Spleen (tissue), 7 donors: ENCODE results near the gene LRP2.

Experiments used
- POLR2AphosphoS5 ChIP-seq, 3 donors: sonication (generic); formaldehyde crosslinking; IDR thresholded peaks; one replicate each; pipeline ENCODE4 v1.5.1; 2017; ENCODE audit warnings: antibody characterized with exemption in 3 of 3
- TF ChIP-seq, protein P1 (sequence below), 11 experiments: fragments of 200-600 bp in 7 of 11; fragments of 450-650 bp in 4 of 11; sonication (generic) in 4 of 11; IDR thresholded peaks in 8 of 11; conservative IDR thresholded peaks in 3 of 11; 1 replicate in 7 of 11; 2 replicates in 4 of 11; pipeline versions ENCODE4 v1.4.0 to v1.8.0; 2016 to 2021; ENCODE audit warnings: antibody characterized with exemption in 11 of 11, inconsistent platforms in 4 of 11, mild to moderate bottlenecking in 1 of 11
- donor health status: DM: no; HTN: no; CAD: no; lungs with moderate emphysema.
- donor health status: DM: no; HTN: no; CAD: no.
- donor health status: DM: no; HTN: no; CAD: no.

DNA sequence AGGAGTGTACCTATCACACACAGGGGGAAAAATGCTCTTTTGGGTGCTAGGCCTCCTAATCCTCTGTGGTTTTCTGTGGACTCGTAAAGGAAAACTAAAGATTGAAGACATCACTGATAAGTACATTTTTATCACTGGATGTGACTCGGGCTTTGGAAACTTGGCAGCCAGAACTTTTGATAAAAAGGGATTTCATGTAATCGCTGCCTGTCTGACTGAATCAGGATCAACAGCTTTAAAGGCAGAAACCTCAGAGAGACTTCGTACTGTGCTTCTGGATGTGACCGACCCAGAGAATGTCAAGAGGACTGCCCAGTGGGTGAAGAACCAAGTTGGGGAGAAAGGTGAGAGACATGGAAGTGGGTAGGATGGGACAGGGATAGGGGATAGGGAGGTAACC is 280.8 kb downstream of the LRP2 start:
- TF ChIP-seq, protein P1, sequence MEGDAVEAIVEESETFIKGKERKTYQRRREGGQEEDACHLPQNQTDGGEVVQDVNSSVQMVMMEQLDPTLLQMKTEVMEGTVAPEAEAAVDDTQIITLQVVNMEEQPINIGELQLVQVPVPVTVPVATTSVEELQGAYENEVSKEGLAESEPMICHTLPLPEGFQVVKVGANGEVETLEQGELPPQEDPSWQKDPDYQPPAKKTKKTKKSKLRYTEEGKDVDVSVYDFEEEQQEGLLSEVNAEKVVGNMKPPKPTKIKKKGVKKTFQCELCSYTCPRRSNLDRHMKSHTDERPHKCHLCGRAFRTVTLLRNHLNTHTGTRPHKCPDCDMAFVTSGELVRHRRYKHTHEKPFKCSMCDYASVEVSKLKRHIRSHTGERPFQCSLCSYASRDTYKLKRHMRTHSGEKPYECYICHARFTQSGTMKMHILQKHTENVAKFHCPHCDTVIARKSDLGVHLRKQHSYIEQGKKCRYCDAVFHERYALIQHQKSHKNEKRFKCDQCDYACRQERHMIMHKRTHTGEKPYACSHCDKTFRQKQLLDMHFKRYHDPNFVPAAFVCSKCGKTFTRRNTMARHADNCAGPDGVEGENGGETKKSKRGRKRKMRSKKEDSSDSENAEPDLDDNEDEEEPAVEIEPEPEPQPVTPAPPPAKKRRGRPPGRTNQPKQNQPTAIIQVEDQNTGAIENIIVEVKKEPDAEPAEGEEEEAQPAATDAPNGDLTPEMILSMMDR (IDR thresholded peaks at IDR 0.05 in 8 of 11, conservative IDR thresholded peaks at IDR 0.05 in 3 of 11) = no peak
- no peak for TF ChIP-seq POLR2AphosphoS5 (IDR thresholded peaks at IDR 0.05)
